ENCODE results near the gene BEX3. TPM values are rescaled to one million over a fixed set of nuclear protein-coding genes. Genes with fewer than 3 reads are reported as not detected.
"Not testable (repeated sequence)": the region's sequence is repeated elsewhere in the genome, so short reads cannot be mapped to it uniquely, and the experiment has no call there.

Gene BEX3
- total RNA-seq, 2 donors from 2014 or later = 0.52 TPM; not detected in 1

- no peaks in the 10 kb centered on the region for H3K4me1 Mint-ChIP-seq (ENCODE audit: low read depth in 2 of 2)
- H3K4me3 Mint-ChIP-seq = no peak overlapping the region
- H3K27me3 Mint-ChIP-seq = peaks cover under 1 to 16% of the 10 kb centered on the region in 2 donors
- H3K36me3 Mint-ChIP-seq = no peaks in the 10 kb centered on the region
- no peaks in the 10 kb centered on the region for H3K9me3 Mint-ChIP-seq
- no peak for ATAC-seq
- no peak for DNase-seq (ENCODE audit: low spot score)
- H3K27ac Mint-ChIP-seq = no peak overlapping the region
These were observed 20.3 kb downstream of the BEX3 start for GRCh38 chrX:103396660-103397059.

- Mint-ChIP-seq H3K4me3 (no peak overlapping the region), H3K27ac (peak overlapping the region in 1 of 2 donors; percentile 39), H3K36me3 (no peaks in the 10 kb centered on the region), H3K9me3 (no peaks in the 10 kb centered on the region), H3K4me1 (ENCODE audit: low read depth in 2 of 2) (no peaks in the 10 kb centered on the region), H3K27me3 (peaks cover 5 to 15% of the 10 kb centered on the region in 2 donors)
- ATAC-seq (no peak), DNase-seq (ENCODE audit: low spot score) (no peak)
These were observed 21.4 kb downstream of the BEX3 start for GRCh38 chrX:103397707-103398106.

- peaks cover 5 to 12% of the 10 kb centered on the region in 2 donors for H3K27me3 Mint-ChIP-seq
- no peak overlapping the region for H3K4me3 Mint-ChIP-seq
- no peaks in the 10 kb centered on the region for H3K4me1 Mint-ChIP-seq (ENCODE audit: low read depth in 2 of 2)
- no peaks in the 10 kb centered on the region for H3K9me3 Mint-ChIP-seq
- DNase-seq (ENCODE audit: low spot score) (no peak), ATAC-seq (no peak)
- no peak overlapping the region for H3K27ac Mint-ChIP-seq
- no peaks in the 10 kb centered on the region for H3K36me3 Mint-ChIP-seq
These were observed 22.1 kb downstream of the BEX3 start for GRCh38 chrX:103398421-103398864.

- ATAC-seq = no peak
- Mint-ChIP-seq H3K9me3 (no peaks in the 10 kb centered on the region), H3K4me3 (no peak overlapping the region), H3K27ac (no peak overlapping the region), H3K27me3 (peaks cover 5 to 14% of the 10 kb centered on the region in 2 donors), H3K36me3 (no peaks in the 10 kb centered on the region), H3K4me1 (ENCODE audit: low read depth in 2 of 2) (peaks cover 5% of the 10 kb centered on the region in 2 donors)
- DNase-seq (ENCODE audit: low spot score) = no peak
These were observed 23.4 kb downstream of the BEX3 start for GRCh38 chrX:103399744-103400143.

- ATAC-seq = no peak
- DNase-seq (ENCODE audit: low spot score) = no peak
- Mint-ChIP-seq H3K27me3 (peaks cover 5 to 19% of the 10 kb centered on the region in 2 donors), H3K4me3 (no peak overlapping the region), H3K27ac (no peak overlapping the region), H3K9me3 (no peaks in the 10 kb centered on the region), H3K36me3 (no peaks in the 10 kb centered on the region), H3K4me1 (ENCODE audit: low read depth in 2 of 2) (peaks cover 5 to 6% of the 10 kb centered on the region in 2 donors)
These were observed 24.6 kb downstream of the BEX3 start for GRCh38 chrX:103400931-103401330.

GRCh38 chrX:103404231-103405008, 28.1 kb downstream of the BEX3 start:
- Mint-ChIP-seq H3K27me3 (peaks cover 5 to 21% of the 10 kb centered on the region in 2 donors), H3K4me3 (peak overlapping the region; percentile 85)

GRCh38 chrX:103405009-103405333, 28.6 kb downstream of the BEX3 start:
- ATAC-seq = no peak
- H3K27ac Mint-ChIP-seq = peak overlapping the region; percentile 64 to 86
- peak overlapping the region; percentile 85 for H3K4me3 Mint-ChIP-seq
- H3K9me3 Mint-ChIP-seq = no peaks in the 10 kb centered on the region
- DNase-seq (ENCODE audit: low spot score) = no peak
- peaks cover 5 to 6% of the 10 kb centered on the region in 2 donors for H3K4me1 Mint-ChIP-seq (ENCODE audit: low read depth in 2 of 2)
- no peaks in the 10 kb centered on the region for H3K36me3 Mint-ChIP-seq
- peaks cover 5 to 21% of the 10 kb centered on the region in 2 donors for H3K27me3 Mint-ChIP-seq

More at GRCh38 chrX:103404231-103405008, 28.1 kb downstream of the BEX3 start:
- Mint-ChIP-seq H3K27ac (peak overlapping the region; percentile 64 to 86), H3K4me1 (ENCODE audit: low read depth in 2 of 2) (peaks cover 5 to 6% of the 10 kb centered on the region in 2 donors), H3K9me3 (no peaks in the 10 kb centered on the region), H3K36me3 (no peaks in the 10 kb centered on the region)
- ATAC-seq (peak; percentile 67 to 80), DNase-seq (ENCODE audit: low spot score) (no peak)

GRCh38 chrX:103406256-103406655, 29.9 kb downstream of the BEX3 start:
- H3K9me3 Mint-ChIP-seq = no peaks in the 10 kb centered on the region
- no peak overlapping the region for H3K27ac Mint-ChIP-seq
- H3K36me3 Mint-ChIP-seq = no peaks in the 10 kb centered on the region
- DNase-seq (ENCODE audit: low spot score) (no peak), ATAC-seq (no peak)
- peaks cover 5 to 18% of the 10 kb centered on the region in 2 donors for H3K27me3 Mint-ChIP-seq
- H3K4me3 Mint-ChIP-seq = no peak overlapping the region
- H3K4me1 Mint-ChIP-seq (ENCODE audit: low read depth in 2 of 2) = peaks cover 5 to 6% of the 10 kb centered on the region in 2 donors

GRCh38 chrX:103407776-103408175, 31.4 kb downstream of the BEX3 start:
- peaks cover 0 to 16% of the 10 kb centered on the region in 2 donors for H3K27me3 Mint-ChIP-seq
- H3K27ac Mint-ChIP-seq = no peak overlapping the region
- no peaks in the 10 kb centered on the region for H3K36me3 Mint-ChIP-seq
- ATAC-seq = no peak
- H3K4me3 Mint-ChIP-seq = no peak overlapping the region
- H3K4me1 Mint-ChIP-seq (ENCODE audit: low read depth in 2 of 2) = peaks cover 5 to 6% of the 10 kb centered on the region in 2 donors
- DNase-seq (ENCODE audit: low spot score) = no peak
- no peaks in the 10 kb centered on the region for H3K9me3 Mint-ChIP-seq

GRCh38 chrX:103411721-103412120, 35.4 kb downstream of the BEX3 start:
- DNase-seq (ENCODE audit: low spot score); H3K4me3 Mint-ChIP-seq; H3K36me3 Mint-ChIP-seq; H3K4me1 Mint-ChIP-seq (ENCODE audit: low read depth in 2 of 2); H3K27ac Mint-ChIP-seq; H3K9me3 Mint-ChIP-seq; ATAC-seq; H3K27me3 Mint-ChIP-seq: not testable (repeated sequence)

GRCh38 chrX:103413705-103414387, 37.5 kb downstream of the BEX3 start:
- DNase-seq (ENCODE audit: low spot score) = no peak
- Mint-ChIP-seq H3K27me3 (peaks cover 0 to 3% of the 10 kb centered on the region in 2 donors), H3K9me3 (no peaks in the 10 kb centered on the region), H3K36me3 (no peaks in the 10 kb centered on the region), H3K4me1 (ENCODE audit: low read depth in 2 of 2) (no peaks in the 10 kb centered on the region), H3K27ac (no peak overlapping the region), H3K4me3 (no peak overlapping the region)
- no peak for ATAC-seq

GRCh38 chrX:103414561-103414960, 38.2 kb downstream of the BEX3 start:
- Mint-ChIP-seq H3K27me3 (peaks cover 0 to 3% of the 10 kb centered on the region in 2 donors), H3K4me3 (no peak overlapping the region), H3K4me1 (ENCODE audit: low read depth in 2 of 2) (no peaks in the 10 kb centered on the region), H3K36me3 (no peaks in the 10 kb centered on the region), H3K9me3 (no peaks in the 10 kb centered on the region), H3K27ac (no peak overlapping the region)
- ATAC-seq = peak in 1 of 2 donors; percentile 31
- no peak for DNase-seq (ENCODE audit: low spot score)

- H3K27me3 Mint-ChIP-seq = peaks cover 0 to 3% of the 10 kb centered on the region in 2 donors
- H3K36me3 Mint-ChIP-seq = no peaks in the 10 kb centered on the region
- no peak for ATAC-seq
- no peak for DNase-seq (ENCODE audit: low spot score)
- H3K4me3 Mint-ChIP-seq = no peak overlapping the region
- no peaks in the 10 kb centered on the region for H3K4me1 Mint-ChIP-seq (ENCODE audit: low read depth in 2 of 2)
- H3K9me3 Mint-ChIP-seq = no peaks in the 10 kb centered on the region
- H3K27ac Mint-ChIP-seq = no peak overlapping the region
These were observed 38.7 kb downstream of the BEX3 start for GRCh38 chrX:103415068-103415467.

GRCh38 chrX:103415528-103415927, 39.2 kb downstream of the BEX3 start:
- H3K4me3 Mint-ChIP-seq = no peak overlapping the region
- peaks cover 0 to 3% of the 10 kb centered on the region in 2 donors for H3K27me3 Mint-ChIP-seq
- H3K27ac Mint-ChIP-seq = no peak overlapping the region
- H3K9me3 Mint-ChIP-seq = no peaks in the 10 kb centered on the region
- DNase-seq (ENCODE audit: low spot score) (no peak), ATAC-seq (no peak)
- H3K4me1 Mint-ChIP-seq (ENCODE audit: low read depth in 2 of 2) = no peaks in the 10 kb centered on the region
- H3K36me3 Mint-ChIP-seq = no peaks in the 10 kb centered on the region
